Nephron progenitor cell (in vitro differentiated cells): Measurements from ENCODE around the gene RETREG1.

Experiments
- DNase-seq: peaks from one replicate; pipeline ENCODE4 v3.0.0; 2021
- H3K27ac Mint-ChIP-seq: 2 replicates; pipeline ENCODE4 v1.8.0; 2021; ENCODE audit warnings: mild to moderate bottlenecking, moderate library complexity, mixed read lengths
- H3K27me3 Mint-ChIP-seq: 2 replicates; pipeline ENCODE4 v1.8.0; 2021; ENCODE audit warnings: mild to moderate bottlenecking, low read depth, mixed read lengths; ENCODE audit not compliant: poor library complexity
- H3K36me3 Mint-ChIP-seq: 2 replicates; pipeline ENCODE4 v1.8.0; 2021; ENCODE audit warnings: low read depth, mixed read lengths
- H3K4me1 Mint-ChIP-seq: 2 replicates; pipeline ENCODE4 v1.8.0; 2021; ENCODE audit warnings: mixed read lengths
- H3K4me3 Mint-ChIP-seq: 2 replicates; pipeline ENCODE4 v1.8.0; 2021; ENCODE audit warnings: mild to moderate bottlenecking, moderate library complexity, mixed read lengths
- H3K9me3 Mint-ChIP-seq: 2 replicates; pipeline ENCODE4 v1.8.0; 2021; ENCODE audit warnings: mild to moderate bottlenecking, moderate library complexity, mixed read lengths
- TF ChIP-seq, protein P1 (sequence below): fragments of 200-600 bp; sonication (generic); IDR thresholded peaks from 2 replicates; pipeline ENCODE4 v1.5.0; 2021; ENCODE audit warnings: antibody characterized with exemption

RETREG1 gene

DNA sequence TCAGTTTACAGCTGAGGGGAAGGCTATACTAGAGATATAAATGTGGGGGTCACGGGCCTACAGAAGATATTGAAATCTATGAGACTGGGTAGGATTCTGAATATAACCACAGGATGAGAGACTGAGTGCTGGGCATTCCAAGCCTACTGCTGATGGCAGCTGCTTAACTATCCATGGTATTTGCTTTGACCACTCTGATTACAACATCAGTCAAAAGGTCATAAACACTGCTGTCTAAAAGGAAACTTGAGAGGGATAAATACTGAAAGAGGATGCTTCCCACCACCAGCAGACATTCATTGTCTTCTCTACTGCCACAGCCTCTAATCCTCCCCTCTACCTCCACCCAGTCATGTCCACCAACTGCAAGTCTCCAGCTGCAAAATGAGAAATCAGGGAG is 155.0 kb downstream of the RETREG1 start:
- H3K36me3 Mint-ChIP-seq, result peaks cover 35% of the 10 kb centered on the region

DNA sequence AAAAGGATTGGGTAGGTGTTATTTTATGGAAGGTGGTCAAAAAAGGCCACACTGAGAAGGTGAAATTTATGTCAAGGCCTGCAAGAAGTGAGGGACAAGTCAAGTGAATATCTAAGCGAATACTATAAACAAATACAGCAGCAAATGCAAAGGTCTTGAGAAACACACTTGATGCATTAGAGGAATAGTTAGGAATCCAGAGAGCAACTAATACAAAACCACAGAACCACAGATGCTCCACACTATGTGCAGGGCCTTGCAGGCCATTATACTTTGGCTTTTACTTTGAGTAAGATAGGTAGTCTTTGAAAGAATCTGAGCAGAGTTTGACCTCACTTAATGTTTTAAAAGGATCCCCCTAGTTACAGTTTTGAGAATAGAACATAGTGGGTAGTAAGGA is 155.8 kb downstream of the RETREG1 start:
- Mint-ChIP-seq H3K36me3 (peaks cover 41% of the 10 kb centered on the region), H3K4me3 (no peak overlapping the region), H3K4me1 (peaks cover 45% of the 10 kb centered on the region), H3K9me3 (no peaks in the 10 kb centered on the region), H3K27me3 (no peaks in the 10 kb centered on the region), H3K27ac (no peak overlapping the region)
- TF ChIP-seq, protein P1, sequence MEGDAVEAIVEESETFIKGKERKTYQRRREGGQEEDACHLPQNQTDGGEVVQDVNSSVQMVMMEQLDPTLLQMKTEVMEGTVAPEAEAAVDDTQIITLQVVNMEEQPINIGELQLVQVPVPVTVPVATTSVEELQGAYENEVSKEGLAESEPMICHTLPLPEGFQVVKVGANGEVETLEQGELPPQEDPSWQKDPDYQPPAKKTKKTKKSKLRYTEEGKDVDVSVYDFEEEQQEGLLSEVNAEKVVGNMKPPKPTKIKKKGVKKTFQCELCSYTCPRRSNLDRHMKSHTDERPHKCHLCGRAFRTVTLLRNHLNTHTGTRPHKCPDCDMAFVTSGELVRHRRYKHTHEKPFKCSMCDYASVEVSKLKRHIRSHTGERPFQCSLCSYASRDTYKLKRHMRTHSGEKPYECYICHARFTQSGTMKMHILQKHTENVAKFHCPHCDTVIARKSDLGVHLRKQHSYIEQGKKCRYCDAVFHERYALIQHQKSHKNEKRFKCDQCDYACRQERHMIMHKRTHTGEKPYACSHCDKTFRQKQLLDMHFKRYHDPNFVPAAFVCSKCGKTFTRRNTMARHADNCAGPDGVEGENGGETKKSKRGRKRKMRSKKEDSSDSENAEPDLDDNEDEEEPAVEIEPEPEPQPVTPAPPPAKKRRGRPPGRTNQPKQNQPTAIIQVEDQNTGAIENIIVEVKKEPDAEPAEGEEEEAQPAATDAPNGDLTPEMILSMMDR, result no peak
- DNase-seq, result no peak

More for the DNA sequence above, 155.0 kb downstream of the RETREG1 start:
- Mint-ChIP-seq H3K4me3 (no peak overlapping the region), H3K27ac (peak overlapping the region; percentile 76), H3K27me3 (no peaks in the 10 kb centered on the region), H3K4me1 (peaks cover 52% of the 10 kb centered on the region), H3K9me3 (no peaks in the 10 kb centered on the region)
- TF ChIP-seq, protein P1, result no peak
- DNase-seq, result no peak

DNA sequence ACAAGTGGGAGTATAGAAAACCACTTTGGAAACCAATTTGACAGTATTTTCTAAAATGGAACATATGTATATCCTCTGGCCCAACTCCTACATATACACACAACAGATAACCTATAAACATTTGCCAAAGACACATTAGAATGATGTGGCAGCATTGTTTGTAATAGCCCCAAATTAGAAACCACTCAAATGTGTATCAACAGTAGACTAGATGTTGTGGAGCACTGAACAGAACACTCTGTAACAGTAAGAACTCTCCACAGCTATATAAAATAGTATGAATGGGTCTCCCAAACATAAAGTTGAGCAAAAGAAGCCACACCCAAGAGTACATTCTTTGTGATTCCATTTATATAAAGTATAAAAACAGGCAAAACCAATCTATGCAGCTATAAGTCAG is 157.3 kb downstream of the RETREG1 start:
- Mint-ChIP-seq H3K4me3 (no peak overlapping the region), H3K9me3 (no peaks in the 10 kb centered on the region), H3K36me3 (peaks cover 52% of the 10 kb centered on the region), H3K27me3 (no peaks in the 10 kb centered on the region), H3K27ac (no peak overlapping the region), H3K4me1 (peaks cover 35% of the 10 kb centered on the region)
- TF ChIP-seq, protein P1, result no peak
- no peak for DNase-seq

DNA sequence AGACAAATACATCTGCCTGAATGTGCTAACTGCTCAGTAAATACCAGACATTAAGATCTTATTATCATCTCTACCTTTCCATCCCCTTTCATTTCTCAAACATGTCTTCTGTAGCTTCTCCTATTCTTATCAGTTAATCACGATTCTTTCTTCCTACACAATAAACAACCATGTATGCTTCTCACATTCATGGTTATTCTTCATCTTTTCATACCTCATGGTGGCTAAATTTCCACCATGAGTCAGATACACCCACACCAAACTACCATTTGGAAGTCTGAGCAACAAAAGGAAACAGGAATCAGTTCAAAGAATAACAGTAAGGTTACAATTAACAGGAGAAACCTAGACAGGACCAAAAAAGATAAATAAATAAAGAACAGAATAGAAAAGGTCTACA is 158.9 kb downstream of the RETREG1 start:
- H3K36me3 Mint-ChIP-seq, result peaks cover 45% of the 10 kb centered on the region
- DNase-seq, result no peak
- no peaks in the 10 kb centered on the region for H3K27me3 Mint-ChIP-seq
- TF ChIP-seq, protein P1, result no peak
- no peaks in the 10 kb centered on the region for H3K9me3 Mint-ChIP-seq
- peaks cover 19% of the 10 kb centered on the region for H3K4me1 Mint-ChIP-seq
- no peak overlapping the region for H3K27ac Mint-ChIP-seq
- no peak overlapping the region for H3K4me3 Mint-ChIP-seq

DNA sequence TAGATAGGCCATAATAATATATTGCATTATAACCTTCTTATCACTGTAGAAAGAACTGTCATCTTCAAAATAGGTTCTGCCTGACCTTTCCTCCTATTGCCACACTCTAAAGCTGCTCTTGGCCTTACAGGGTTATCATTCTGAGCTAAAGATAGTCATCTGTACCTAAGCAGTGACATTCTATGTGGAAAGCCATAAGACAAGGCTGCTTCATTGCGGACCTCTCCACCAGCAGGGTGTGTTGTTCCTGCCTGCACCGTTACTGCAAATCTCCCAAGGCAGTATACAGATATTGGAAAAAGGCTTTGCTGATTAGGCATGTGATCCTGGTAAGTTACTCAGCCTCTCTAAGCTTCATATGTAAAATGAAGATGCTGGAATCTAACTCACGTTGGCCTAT is 159.3 kb downstream of the RETREG1 start:
- Mint-ChIP-seq H3K9me3 (no peaks in the 10 kb centered on the region), H3K27me3 (no peaks in the 10 kb centered on the region), H3K4me3 (no peak overlapping the region), H3K27ac (no peak overlapping the region), H3K4me1 (peaks cover 19% of the 10 kb centered on the region), H3K36me3 (peaks cover 47% of the 10 kb centered on the region)
- DNase-seq, result no peak
- TF ChIP-seq, protein P1, result no peak

DNA sequence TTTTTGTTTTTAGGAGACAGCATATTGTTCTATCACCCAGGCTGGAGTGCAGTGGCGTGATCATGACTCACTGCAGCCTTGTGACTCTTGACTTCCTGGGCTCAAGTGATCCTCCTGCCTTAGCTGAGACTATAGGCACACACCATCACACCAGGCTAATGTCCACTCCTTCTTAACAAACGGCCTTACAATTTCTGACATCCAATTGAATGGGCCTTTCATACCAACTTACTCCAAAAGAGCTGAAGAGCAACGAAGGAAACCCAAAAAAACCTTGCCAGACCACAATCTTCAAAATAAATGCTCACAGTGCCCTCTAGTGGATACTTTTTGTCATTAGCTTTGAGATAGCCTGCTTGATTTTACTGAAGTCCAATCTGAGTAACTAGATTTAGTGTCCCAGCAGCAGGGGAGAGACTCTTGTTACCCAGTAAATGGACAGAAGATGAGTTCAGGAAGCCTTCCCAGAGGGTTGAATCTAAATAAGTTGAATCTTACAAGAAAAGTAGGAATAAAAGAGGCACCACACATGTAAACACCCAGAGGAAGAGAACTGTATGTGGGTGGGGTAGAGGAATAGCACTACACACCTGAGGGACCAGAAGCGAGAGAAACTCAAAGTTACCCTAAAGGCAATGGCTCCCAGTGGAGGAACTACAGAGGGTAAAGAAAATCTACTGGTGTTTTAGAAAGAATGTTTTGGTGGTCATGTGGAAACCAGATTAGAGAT is 160.5 kb downstream of the RETREG1 start:
- H3K27ac Mint-ChIP-seq, result no peak overlapping the region
- H3K4me3 Mint-ChIP-seq, result no peak overlapping the region
- peaks cover 8% of the 10 kb centered on the region for H3K4me1 Mint-ChIP-seq
- H3K36me3 Mint-ChIP-seq, result peaks cover 49% of the 10 kb centered on the region
- DNase-seq, result peak; percentile 30
- TF ChIP-seq, protein P1, result peak; percentile 61
- H3K9me3 Mint-ChIP-seq, result no peaks in the 10 kb centered on the region
- H3K27me3 Mint-ChIP-seq, result no peaks in the 10 kb centered on the region
